ENCODE data around the gene PALLD.

Gene PALLD

DNA sequence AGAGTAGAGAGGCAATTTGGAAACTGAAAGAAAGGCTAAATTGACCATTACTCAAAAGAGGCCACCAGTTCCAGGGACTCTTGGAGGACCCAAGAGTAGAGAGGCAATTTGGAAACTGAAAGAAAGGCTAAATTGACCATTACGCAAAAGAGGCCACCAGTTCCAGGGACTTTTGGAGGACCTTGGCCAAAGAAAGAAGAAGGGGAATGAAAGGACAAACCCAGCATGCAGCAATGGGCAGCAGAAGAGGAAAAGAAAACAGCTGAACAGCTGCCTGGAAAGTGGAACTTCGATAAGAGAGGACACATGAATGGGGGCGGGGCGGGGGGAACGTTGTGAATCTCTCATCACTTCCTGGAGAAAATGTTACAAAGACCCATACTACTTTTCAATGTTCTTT is 80.8 kb downstream of the PALLD start:
- Histone ChIP-seq H3K27me3 (ENCODE audit: insufficient read depth, low read length) (no peaks in the 10 kb centered on the region), H3K27ac (ENCODE audit: low read depth, low read length) (no peak overlapping the region), H3K9ac (ENCODE audit: low read depth, low read length) (no peak overlapping the region), H3K36me3 (ENCODE audit: insufficient read depth, low read length) (no peaks in the 10 kb centered on the region), H3K4me1 (ENCODE audit: insufficient read depth, low read length) (no peaks in the 10 kb centered on the region), H3K9me3 (ENCODE audit: insufficient read depth, low read depth, low read length) (no peaks in the 10 kb centered on the region), H3K4me3 (ENCODE audit: low read length) (no peak overlapping the region)
- 95% methylated on average over 5 of the region's 5 CpGs for WGBS

DNA sequence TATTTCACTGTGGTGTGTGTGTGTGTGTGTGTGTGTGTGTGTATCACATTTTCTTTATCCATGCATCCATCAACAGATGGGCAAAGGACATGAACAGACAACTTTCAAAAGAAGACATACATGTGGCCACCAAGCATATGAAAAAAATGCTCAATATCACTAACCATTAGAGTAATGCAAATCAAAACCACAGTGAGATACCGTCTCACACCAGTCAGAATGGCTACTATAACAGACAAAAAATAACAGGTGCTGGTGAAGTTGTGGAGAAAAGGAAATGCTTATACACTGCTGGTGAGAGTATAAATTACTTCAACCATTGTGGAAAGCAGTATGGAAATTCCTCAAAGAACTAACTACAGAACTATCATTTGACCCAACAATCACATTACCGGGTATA is 83.4 kb downstream of the PALLD start:
- no CpG with 5 or more reads among the region's 2 CpGs for WGBS
- H3K4me1 ChIP-seq (ENCODE audit: insufficient read depth, low read length) = no peaks in the 10 kb centered on the region
- no peak overlapping the region for H3K27ac ChIP-seq (ENCODE audit: low read depth, low read length)

DNA sequence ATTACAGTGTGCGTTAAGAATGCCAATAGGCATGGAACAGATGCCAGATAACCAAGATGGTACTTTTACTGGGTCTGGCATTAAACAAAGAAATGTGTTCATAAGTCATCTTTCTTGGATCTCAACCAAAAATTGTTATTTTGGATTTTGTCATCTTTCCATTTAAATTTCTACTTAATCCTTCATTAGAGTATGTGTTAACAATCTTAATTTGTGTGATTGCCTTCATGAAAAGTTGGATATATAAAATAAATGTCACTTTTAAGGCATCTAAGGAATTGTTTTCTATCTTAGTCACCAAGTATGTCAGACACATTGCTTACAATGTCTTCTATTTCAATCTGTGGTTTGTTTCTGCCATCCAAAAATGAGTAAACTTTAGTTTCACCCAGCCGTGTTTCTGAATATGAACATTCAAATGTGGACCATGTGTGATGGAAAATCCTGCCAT is 87.5 kb downstream of the PALLD start:
- Histone ChIP-seq H3K9me3 (ENCODE audit: insufficient read depth, low read depth, low read length) (no peaks in the 10 kb centered on the region), H3K27me3 (ENCODE audit: insufficient read depth, low read length) (no peaks in the 10 kb centered on the region), H3K36me3 (ENCODE audit: insufficient read depth, low read length) (no peaks in the 10 kb centered on the region), H3K4me3 (ENCODE audit: low read length) (no peak overlapping the region), H3K4me1 (ENCODE audit: insufficient read depth, low read length) (peaks cover 15% of the 10 kb centered on the region; the same call in 1 of the 2 replicates), H3K27ac (ENCODE audit: low read depth, low read length) (no peak overlapping the region), H3K9ac (ENCODE audit: low read depth, low read length) (no peak overlapping the region)
- 91% methylated on average over 2 of the region's 2 CpGs for WGBS

More for the DNA sequence above, 83.4 kb downstream of the PALLD start:
- Histone ChIP-seq H3K9ac (ENCODE audit: low read depth, low read length) (no peak overlapping the region), H3K4me3 (ENCODE audit: low read length) (no peak overlapping the region), H3K9me3 (ENCODE audit: insufficient read depth, low read depth, low read length) (no peaks in the 10 kb centered on the region), H3K36me3 (ENCODE audit: insufficient read depth, low read length) (no peaks in the 10 kb centered on the region), H3K27me3 (ENCODE audit: insufficient read depth, low read length) (no peaks in the 10 kb centered on the region)

DNA sequence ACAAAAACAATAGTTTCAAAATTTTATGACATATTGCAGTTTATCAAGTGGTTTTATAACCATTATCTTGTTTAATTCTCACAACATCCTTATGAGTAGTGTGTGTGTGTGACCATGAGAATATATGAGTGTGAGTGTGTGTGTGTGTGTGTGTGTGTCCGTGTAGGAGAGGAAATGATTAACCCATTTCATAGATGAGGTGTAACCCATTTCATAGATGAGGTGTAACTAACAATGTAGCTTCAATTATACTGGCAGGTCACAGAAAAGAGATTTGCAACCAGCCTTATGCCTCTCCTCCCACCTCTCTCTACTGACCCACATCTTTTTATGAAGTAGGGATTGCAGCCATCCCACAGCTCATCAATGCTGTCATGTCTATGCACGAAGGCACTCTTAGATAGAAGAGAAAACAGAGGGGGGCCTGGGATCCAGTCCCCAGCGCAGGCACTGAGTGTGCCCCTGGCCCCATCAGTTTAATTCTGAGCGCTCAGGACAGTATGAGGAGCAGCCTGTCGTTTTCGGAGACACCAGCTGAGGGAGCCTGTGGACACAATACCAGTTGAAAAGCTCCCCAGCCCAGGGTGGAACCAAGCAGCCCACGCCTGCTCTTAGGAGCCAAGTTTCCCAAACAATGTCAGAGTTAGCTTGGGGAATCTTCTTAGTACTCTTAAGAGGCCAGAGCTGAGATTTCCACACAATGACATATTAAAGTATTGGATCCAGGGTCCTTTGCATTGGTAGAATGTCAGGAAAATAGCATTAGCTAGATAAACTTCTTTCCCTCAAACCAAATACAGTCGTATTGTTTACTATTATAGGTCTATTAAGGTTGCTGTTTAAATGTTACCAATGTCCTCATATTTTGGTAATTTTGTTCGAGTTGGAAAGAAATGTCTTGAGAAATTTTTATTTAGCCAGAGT is 88.6 kb downstream of the PALLD start:
- no peak overlapping the region for H3K27ac ChIP-seq (ENCODE audit: low read depth, low read length)
- H3K9ac ChIP-seq (ENCODE audit: low read depth, low read length) = no peak overlapping the region
- no peak overlapping the region for H3K4me3 ChIP-seq (ENCODE audit: low read length)
- WGBS = 26% methylated on average over 8 of the region's 9 CpGs
- H3K36me3 ChIP-seq (ENCODE audit: insufficient read depth, low read length) = no peaks in the 10 kb centered on the region
- no peaks in the 10 kb centered on the region for H3K27me3 ChIP-seq (ENCODE audit: insufficient read depth, low read length)
- no peaks in the 10 kb centered on the region for H3K9me3 ChIP-seq (ENCODE audit: insufficient read depth, low read depth, low read length)
- peaks cover 15% of the 10 kb centered on the region; the same call in 1 of the 2 replicates for H3K4me1 ChIP-seq (ENCODE audit: insufficient read depth, low read length)

DNA sequence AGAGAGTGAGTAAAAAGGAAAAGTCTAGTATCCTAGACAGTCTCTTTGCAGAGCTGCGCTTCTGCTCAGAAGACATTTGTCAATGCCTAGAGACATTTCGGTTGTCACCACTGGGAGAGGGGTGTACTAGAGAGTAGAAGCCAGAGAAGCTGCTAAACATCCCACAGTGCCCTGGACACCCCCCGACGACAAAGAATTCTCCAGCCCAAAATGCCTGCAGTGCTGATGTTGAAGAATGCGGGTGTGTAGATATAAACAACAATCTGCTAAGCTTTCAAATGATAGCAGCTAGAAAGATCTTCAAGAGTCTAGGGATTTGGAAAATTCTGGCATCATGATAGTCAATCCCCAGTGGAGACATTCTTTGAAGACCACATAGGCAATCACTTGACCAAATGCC is 90.1 kb downstream of the PALLD start:
- no peak overlapping the region for H3K27ac ChIP-seq (ENCODE audit: low read depth, low read length)
- 90% methylated on average over 5 of the region's 5 CpGs for WGBS
- H3K9me3 ChIP-seq (ENCODE audit: insufficient read depth, low read depth, low read length) = no peaks in the 10 kb centered on the region
- peaks cover 15% of the 10 kb centered on the region; the same call in 1 of the 2 replicates for H3K4me1 ChIP-seq (ENCODE audit: insufficient read depth, low read length)
- H3K36me3 ChIP-seq (ENCODE audit: insufficient read depth, low read length) = no peaks in the 10 kb centered on the region
- no peak overlapping the region for H3K9ac ChIP-seq (ENCODE audit: low read depth, low read length)
- no peaks in the 10 kb centered on the region for H3K27me3 ChIP-seq (ENCODE audit: insufficient read depth, low read length)
- no peak overlapping the region for H3K4me3 ChIP-seq (ENCODE audit: low read length)

DNA sequence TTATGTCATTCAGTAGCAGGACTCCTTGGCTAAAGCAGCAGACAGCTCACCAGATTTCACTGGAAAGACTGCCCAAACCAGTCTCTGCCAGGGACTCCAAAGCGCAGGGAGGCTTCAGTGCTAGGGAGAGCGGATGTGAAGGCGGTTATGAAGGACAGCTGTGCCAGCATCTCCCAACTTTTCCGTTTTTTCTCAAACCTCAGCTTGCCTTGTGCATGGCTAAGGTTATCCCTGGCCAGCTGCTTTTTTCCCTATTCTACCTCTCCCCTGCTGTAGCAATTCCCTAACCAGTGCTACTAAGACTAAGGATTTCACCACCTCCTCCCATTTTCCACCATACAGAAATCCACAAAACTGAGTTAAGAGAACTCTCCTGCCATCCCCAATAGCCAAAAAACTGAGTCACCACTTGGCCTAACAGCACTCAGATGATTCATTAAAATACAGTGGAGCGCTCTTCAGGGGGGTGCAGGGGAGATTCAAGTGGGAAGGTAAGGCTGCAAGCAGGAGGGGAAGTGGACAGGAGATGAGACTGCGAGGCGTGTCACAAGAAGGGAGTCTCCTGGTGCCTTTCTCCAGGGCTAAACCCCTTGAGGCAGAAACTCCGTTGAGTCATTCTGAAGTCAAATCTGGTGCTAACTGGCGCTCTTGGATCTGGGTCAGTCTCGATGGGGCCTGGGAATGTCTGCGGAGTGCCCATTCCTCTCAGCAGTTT is 90.7 kb downstream of the PALLD start:
- Histone ChIP-seq H3K9ac (ENCODE audit: low read depth, low read length) (no peak overlapping the region), H3K27me3 (ENCODE audit: insufficient read depth, low read length) (no peaks in the 10 kb centered on the region), H3K27ac (ENCODE audit: low read depth, low read length) (no peak overlapping the region), H3K4me3 (ENCODE audit: low read length) (no peak overlapping the region), H3K4me1 (ENCODE audit: insufficient read depth, low read length) (peaks cover 15% of the 10 kb centered on the region; the same call in 1 of the 2 replicates), H3K36me3 (ENCODE audit: insufficient read depth, low read length) (no peaks in the 10 kb centered on the region), H3K9me3 (ENCODE audit: insufficient read depth, low read depth, low read length) (no peaks in the 10 kb centered on the region)
- 77% methylated on average over 11 of the region's 11 CpGs for WGBS

DNA sequence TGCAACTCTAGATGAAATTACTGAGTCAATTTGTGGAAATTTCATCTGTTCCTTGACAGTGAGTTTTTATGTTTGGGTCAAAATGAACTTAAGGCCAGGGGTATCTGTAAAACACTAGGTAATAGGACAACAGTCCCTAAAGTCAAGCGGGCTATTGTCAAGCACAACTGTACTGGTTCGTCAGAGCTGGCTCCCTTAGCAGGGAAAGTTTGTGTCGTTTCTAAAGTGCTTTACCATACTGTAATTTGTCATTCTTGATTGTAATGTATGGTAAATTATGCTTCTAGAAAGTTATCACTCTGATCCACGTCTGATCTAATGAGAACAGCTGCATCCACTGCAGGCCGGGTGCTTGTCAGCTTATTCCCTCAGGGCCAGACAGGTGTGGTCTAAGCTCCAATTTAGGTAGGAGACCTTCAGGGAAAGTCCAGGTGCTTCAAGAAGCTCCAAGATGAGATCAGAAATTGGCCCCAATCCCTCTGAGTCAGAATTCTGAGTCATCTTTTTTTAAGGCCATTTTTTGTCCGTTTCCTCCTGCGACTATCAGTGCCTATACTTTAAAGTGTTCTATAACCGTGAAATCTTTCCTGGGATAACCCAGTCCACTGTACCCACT is 92.2 kb downstream of the PALLD start:
- WGBS = 92% methylated on average over 8 of the region's 8 CpGs
- Histone ChIP-seq H3K9me3 (ENCODE audit: insufficient read depth, low read depth, low read length) (no peaks in the 10 kb centered on the region), H3K27ac (ENCODE audit: low read depth, low read length) (no peak overlapping the region), H3K4me1 (ENCODE audit: insufficient read depth, low read length) (peaks cover 15% of the 10 kb centered on the region; the same call in 1 of the 2 replicates), H3K36me3 (ENCODE audit: insufficient read depth, low read length) (no peaks in the 10 kb centered on the region), H3K9ac (ENCODE audit: low read depth, low read length) (no peak overlapping the region), H3K4me3 (ENCODE audit: low read length) (no peak overlapping the region), H3K27me3 (ENCODE audit: insufficient read depth, low read length) (no peaks in the 10 kb centered on the region)

DNA sequence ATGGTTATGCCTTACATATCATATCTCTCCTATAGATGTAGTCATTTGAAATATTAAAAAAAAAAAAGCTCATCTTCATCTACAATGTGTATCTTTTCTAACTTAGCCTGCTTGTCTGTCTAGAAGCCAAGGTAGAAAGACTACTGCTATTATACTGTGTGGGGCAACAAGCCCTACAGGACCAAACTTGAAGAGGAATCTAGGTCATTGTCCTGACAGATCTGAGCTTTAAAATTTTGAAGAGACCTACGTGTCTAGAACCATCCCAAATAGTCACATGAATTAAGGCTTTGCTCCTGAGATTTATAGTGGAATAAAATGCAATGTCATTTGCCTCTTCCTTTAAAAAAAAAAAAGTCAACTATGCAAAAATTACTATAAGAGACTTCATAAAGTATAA is 95.8 kb downstream of the PALLD start:
- H3K27ac ChIP-seq (ENCODE audit: low read depth, low read length) = no peak overlapping the region
- WGBS = 100% methylated on average over 1 of the region's 1 CpG
- H3K4me1 ChIP-seq (ENCODE audit: insufficient read depth, low read length) = peaks cover 5% of the 10 kb centered on the region; the same call in 1 of the 2 replicates
- H3K27me3 ChIP-seq (ENCODE audit: insufficient read depth, low read length) = no peaks in the 10 kb centered on the region
- no peak overlapping the region for H3K9ac ChIP-seq (ENCODE audit: low read depth, low read length)
- H3K36me3 ChIP-seq (ENCODE audit: insufficient read depth, low read length) = no peaks in the 10 kb centered on the region
- no peaks in the 10 kb centered on the region for H3K9me3 ChIP-seq (ENCODE audit: insufficient read depth, low read depth, low read length)
- H3K4me3 ChIP-seq (ENCODE audit: low read length) = no peak overlapping the region

DNA sequence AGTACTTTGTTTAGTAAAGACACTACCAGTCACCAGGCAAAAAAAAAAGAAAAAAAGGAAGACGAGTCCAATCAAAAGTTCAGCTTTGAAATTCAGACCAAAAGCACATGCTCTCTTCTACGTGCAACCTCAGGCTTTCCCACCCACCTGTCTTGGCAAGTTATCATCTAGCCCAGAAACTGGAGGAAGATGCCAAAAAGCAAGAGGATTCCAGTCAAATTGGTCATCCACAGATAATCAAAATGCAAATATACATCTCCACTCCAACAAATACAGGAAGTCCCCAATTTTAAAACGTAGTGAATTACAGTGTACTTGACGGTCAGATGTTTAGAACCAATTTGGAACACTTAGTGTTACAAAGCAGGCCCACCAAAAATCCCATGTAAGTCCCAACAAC is 96.5 kb downstream of the PALLD start:
- H3K9me3 ChIP-seq (ENCODE audit: insufficient read depth, low read depth, low read length) = no peaks in the 10 kb centered on the region
- no peaks in the 10 kb centered on the region for H3K36me3 ChIP-seq (ENCODE audit: insufficient read depth, low read length)
- H3K4me1 ChIP-seq (ENCODE audit: insufficient read depth, low read length) = no peaks in the 10 kb centered on the region
- H3K9ac ChIP-seq (ENCODE audit: low read depth, low read length) = no peak overlapping the region
- H3K27me3 ChIP-seq (ENCODE audit: insufficient read depth, low read length) = no peaks in the 10 kb centered on the region
- WGBS = 69% methylated on average over 4 of the region's 4 CpGs
- H3K4me3 ChIP-seq (ENCODE audit: low read length) = no peak overlapping the region
- no peak overlapping the region for H3K27ac ChIP-seq (ENCODE audit: low read depth, low read length)

DNA sequence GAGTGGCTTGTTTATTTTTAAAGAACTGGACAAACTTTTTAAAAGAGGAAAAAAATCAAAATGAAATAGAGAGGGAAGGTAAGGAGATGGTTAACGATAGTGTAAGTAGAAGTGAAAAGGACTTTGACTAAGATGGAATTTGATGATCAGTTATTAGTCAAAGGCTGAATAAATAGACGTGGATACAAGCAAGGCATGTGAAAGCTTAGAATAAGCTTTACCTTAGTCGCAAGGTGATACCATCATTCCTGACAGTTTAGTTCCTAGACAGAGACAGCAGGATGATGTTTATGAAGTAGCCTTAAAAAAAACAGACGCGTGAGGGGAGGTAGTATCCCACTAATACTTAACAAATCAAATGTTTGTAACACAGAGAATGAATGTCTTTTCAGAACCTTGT is 97.3 kb downstream of the PALLD start:
- Histone ChIP-seq H3K4me3 (ENCODE audit: low read length) (no peak overlapping the region), H3K9me3 (ENCODE audit: insufficient read depth, low read depth, low read length) (no peaks in the 10 kb centered on the region), H3K36me3 (ENCODE audit: insufficient read depth, low read length) (no peaks in the 10 kb centered on the region), H3K27me3 (ENCODE audit: insufficient read depth, low read length) (no peaks in the 10 kb centered on the region), H3K9ac (ENCODE audit: low read depth, low read length) (no peak overlapping the region), H3K27ac (ENCODE audit: low read depth, low read length) (no peak overlapping the region), H3K4me1 (ENCODE audit: insufficient read depth, low read length) (no peaks in the 10 kb centered on the region)
- 90% methylated on average over 3 of the region's 5 CpGs for WGBS

DNA sequence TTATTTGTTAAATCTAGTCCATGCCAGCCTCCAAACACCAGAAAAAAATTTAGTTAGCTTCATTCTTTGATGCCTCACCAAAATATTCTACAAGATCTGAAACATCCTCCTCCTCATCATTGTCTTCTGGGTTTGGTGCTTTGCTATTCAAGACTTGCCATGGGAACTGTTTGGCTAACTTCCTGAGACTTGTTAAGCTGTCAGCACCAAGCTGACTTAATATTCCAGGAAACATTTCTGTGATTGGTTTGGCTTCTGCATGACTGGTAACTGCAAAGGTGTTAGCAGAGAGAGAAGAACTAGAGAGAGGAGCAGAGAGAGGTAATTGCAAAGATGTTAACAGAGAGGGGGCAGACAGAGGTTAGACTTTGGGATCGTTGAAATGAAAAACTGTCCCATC is 101.3 kb downstream of the PALLD start:
- Histone ChIP-seq H3K4me3 (ENCODE audit: low read length) (no peak overlapping the region), H3K9me3 (ENCODE audit: insufficient read depth, low read depth, low read length) (no peaks in the 10 kb centered on the region), H3K27me3 (ENCODE audit: insufficient read depth, low read length) (no peaks in the 10 kb centered on the region), H3K36me3 (ENCODE audit: insufficient read depth, low read length) (no peaks in the 10 kb centered on the region), H3K27ac (ENCODE audit: low read depth, low read length) (no peak overlapping the region), H3K9ac (ENCODE audit: low read depth, low read length) (no peak overlapping the region), H3K4me1 (ENCODE audit: insufficient read depth, low read length) (no peaks in the 10 kb centered on the region)
- WGBS = 97% methylated on average over 1 of the region's 1 CpG
